ENCODE measurements around the gene UBE2I.

The UBE2I gene

GRCh38 chr16:1355591-1355990 is 46.2 kb downstream of the UBE2I start:
- ATAC-seq (ENCODE audit: insufficient read depth, low read depth) (no peak), DNase-seq (no peak)
- H3K36me3 ChIP-seq (ENCODE audit: insufficient read depth, low read length): peaks cover 27% of the 10 kb centered on the region
- peaks cover 32% of the 10 kb centered on the region for H3K4me1 ChIP-seq (ENCODE audit: insufficient read depth, low read length)
- no peak overlapping the region for H3K4me2 ChIP-seq (ENCODE audit: insufficient read depth, low read length)
- no peak overlapping the region for H3K27ac ChIP-seq (ENCODE audit: low read length)
- H3K27me3 ChIP-seq (ENCODE audit: insufficient read depth, low read length, poor library complexity): no peaks in the 10 kb centered on the region
- H2AFZ ChIP-seq (ENCODE audit: low read depth, low read length): no peak overlapping the region
- no peaks in the 10 kb centered on the region for H3K9me3 ChIP-seq (ENCODE audit: insufficient read depth, low read length, severe bottlenecking)
- peaks cover 46% of the 10 kb centered on the region for H4K20me1 ChIP-seq (ENCODE audit: insufficient read depth, low read length)
- peaks cover 89% of the 10 kb centered on the region for H3K79me2 ChIP-seq (ENCODE audit: insufficient read depth, low read length)
- no peak for TF ChIP-seq CTCF (IDR thresholded peaks at IDR 0.05; ENCODE audit: borderline replicate concordance, extremely low read depth, low read length, poor library complexity, severe bottlenecking)
- no peak for TF ChIP-seq EZH2 (IDR thresholded peaks at IDR 0.05; ENCODE audit: borderline replicate concordance, low read depth, low read length, severe bottlenecking)
- no peak overlapping the region for H3K9ac ChIP-seq (ENCODE audit: low read depth, low read length)
- H3K4me3 ChIP-seq (ENCODE audit: low read depth in 1 of 2, low read length in 2 of 2): no peak overlapping the region

- DNase-seq (no peak), ATAC-seq (ENCODE audit: insufficient read depth, low read depth) (no peak)
- Histone ChIP-seq H2AFZ (ENCODE audit: low read depth, low read length) (no peak overlapping the region), H3K27me3 (ENCODE audit: insufficient read depth, low read length, poor library complexity) (no peaks in the 10 kb centered on the region), H3K4me1 (ENCODE audit: insufficient read depth, low read length) (peaks cover 26% of the 10 kb centered on the region), H3K36me3 (ENCODE audit: insufficient read depth, low read length) (peaks cover 27% of the 10 kb centered on the region), H3K9ac (ENCODE audit: low read depth, low read length) (no peak overlapping the region), H3K79me2 (ENCODE audit: insufficient read depth, low read length) (peaks cover 87% of the 10 kb centered on the region), H3K9me3 (ENCODE audit: insufficient read depth, low read length, severe bottlenecking) (no peaks in the 10 kb centered on the region), H4K20me1 (ENCODE audit: insufficient read depth, low read length) (peaks cover 39% of the 10 kb centered on the region), H3K4me3 (ENCODE audit: low read depth in 1 of 2, low read length in 2 of 2) (no peak overlapping the region), H3K27ac (ENCODE audit: low read length) (no peak overlapping the region), H3K4me2 (ENCODE audit: insufficient read depth, low read length) (no peak overlapping the region)
- TF ChIP-seq EZH2 (IDR thresholded peaks at IDR 0.05; ENCODE audit: borderline replicate concordance, low read depth, low read length, severe bottlenecking): no peak
- no peak for TF ChIP-seq CTCF (IDR thresholded peaks at IDR 0.05; ENCODE audit: borderline replicate concordance, extremely low read depth, low read length, poor library complexity, severe bottlenecking)
These were observed 46.8 kb downstream of the UBE2I start for GRCh38 chr16:1356061-1356900.

GRCh38 chr16:1357906-1358566 is 48.6 kb downstream of the UBE2I start:
- Histone ChIP-seq H3K79me2 (ENCODE audit: insufficient read depth, low read length) (peaks cover 83% of the 10 kb centered on the region), H3K4me3 (ENCODE audit: low read depth in 1 of 2, low read length in 2 of 2) (no peak overlapping the region), H4K20me1 (ENCODE audit: insufficient read depth, low read length) (peaks cover 55% of the 10 kb centered on the region), H3K4me2 (ENCODE audit: insufficient read depth, low read length) (no peak overlapping the region), H3K4me1 (ENCODE audit: insufficient read depth, low read length) (peaks cover 16% of the 10 kb centered on the region), H3K9me3 (ENCODE audit: insufficient read depth, low read length, severe bottlenecking) (no peaks in the 10 kb centered on the region), H3K9ac (ENCODE audit: low read depth, low read length) (no peak overlapping the region), H3K27ac (ENCODE audit: low read length) (no peak overlapping the region), H2AFZ (ENCODE audit: low read depth, low read length) (no peak overlapping the region), H3K36me3 (ENCODE audit: insufficient read depth, low read length) (peaks cover 41% of the 10 kb centered on the region), H3K27me3 (ENCODE audit: insufficient read depth, low read length, poor library complexity) (no peaks in the 10 kb centered on the region)
- ATAC-seq (ENCODE audit: insufficient read depth, low read depth) (no peak), DNase-seq (no peak)
- TF ChIP-seq CTCF (IDR thresholded peaks at IDR 0.05; ENCODE audit: borderline replicate concordance, extremely low read depth, low read length, poor library complexity, severe bottlenecking) (no peak), EZH2 (IDR thresholded peaks at IDR 0.05; ENCODE audit: borderline replicate concordance, low read depth, low read length, severe bottlenecking) (no peak)
